Bronchial epithelial cell (primary cell): ENCODE data around the gene EYS. TPM values are rescaled to one million over a fixed set of nuclear protein-coding genes. Genes with fewer than 3 reads are reported as not detected.

ENCODE experiments used
- DNase-seq: peaks from one replicate; pipeline ENCODE4 v3.0.0-alpha.2; 2010; ENCODE audit warnings: low read depth
- FAIRE-seq: peaks from 2 replicates; lab custom pipeline; 2011; peaks lifted over from hg19 to GRCh38; lab: Jason Lieb, UNC
- H3K27me3 ChIP-seq: 2 replicates; pipeline ENCODE4 v1.5.1; 2011; ENCODE audit warnings: low read length; ENCODE audit not compliant: control insufficient read depth, insufficient read depth
- H3K36me3 ChIP-seq: 2 replicates; pipeline ENCODE4 v1.5.1; 2011; ENCODE audit warnings: low read length; ENCODE audit not compliant: control insufficient read depth, insufficient read depth
- H3K4me3 ChIP-seq: 2 replicates; pipeline ENCODE4 v1.5.1; 2011; ENCODE audit warnings: mild to moderate bottlenecking, low read depth, low read length, control low read depth
- CTCF ChIP-seq: IDR thresholded peaks from 2 replicates; pipeline ENCODE4 v1.5.1; 2011; ENCODE audit warnings: mild to moderate bottlenecking, moderate library complexity, low read length, control low read depth, inconsistent platforms; ENCODE audit not compliant: insufficient read depth, severe bottlenecking
- total RNA-seq: library from RNA; depleted of rRNA; stranded (reverse); fragments of >200 nt; gene quantifications from 2 replicates; pipeline ENCODE4 v1.2.1, GENCODE V29; 2014

The EYS gene
- total RNA-seq, 1 donor from 2014 or later: 0.53 TPM

GRCh38 chr6:65299236-65299635, 407.8 kb downstream of the EYS start:
- no peak for FAIRE-seq
- no peak for DNase-seq
- Histone ChIP-seq H3K4me3 (no peak overlapping the region), H3K36me3 (no peaks in the 10 kb centered on the region), H3K27me3 (no peaks in the 10 kb centered on the region)
- no peak for TF ChIP-seq CTCF

DNA sequence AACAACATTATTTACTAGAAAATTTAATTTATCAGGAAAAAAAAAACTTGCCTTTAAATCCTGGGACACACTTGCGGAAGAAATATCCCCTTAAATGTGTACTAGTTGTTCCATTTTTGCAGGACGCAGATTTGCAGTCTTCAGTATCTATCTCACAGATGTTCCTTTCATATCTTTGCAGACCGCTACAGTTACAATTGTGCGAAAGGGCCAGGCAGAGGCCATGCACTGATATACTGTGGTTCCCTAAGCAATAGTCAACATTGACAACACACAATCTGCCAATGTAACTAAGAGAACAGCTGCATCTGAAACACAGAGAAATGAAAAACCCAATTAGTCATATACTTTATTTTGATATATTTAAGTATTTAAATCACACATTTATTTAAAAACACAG, 411.2 kb downstream of the EYS start:
- FAIRE-seq: no peak
- no peak for TF ChIP-seq CTCF

GRCh38 chr6:65289491-65289890, 417.5 kb downstream of the EYS start:
- H3K27me3 ChIP-seq: no peaks in the 10 kb centered on the region
- no peak for TF ChIP-seq CTCF
- H3K4me3 ChIP-seq: no peak overlapping the region
- FAIRE-seq (no peak), DNase-seq (peak; percentile 1)
- no peaks in the 10 kb centered on the region for H3K36me3 ChIP-seq

More for the DNA sequence above, 411.2 kb downstream of the EYS start:
- Histone ChIP-seq H3K36me3 (no peaks in the 10 kb centered on the region), H3K27me3 (no peaks in the 10 kb centered on the region), H3K4me3 (no peak overlapping the region)
- DNase-seq: no peak

DNA sequence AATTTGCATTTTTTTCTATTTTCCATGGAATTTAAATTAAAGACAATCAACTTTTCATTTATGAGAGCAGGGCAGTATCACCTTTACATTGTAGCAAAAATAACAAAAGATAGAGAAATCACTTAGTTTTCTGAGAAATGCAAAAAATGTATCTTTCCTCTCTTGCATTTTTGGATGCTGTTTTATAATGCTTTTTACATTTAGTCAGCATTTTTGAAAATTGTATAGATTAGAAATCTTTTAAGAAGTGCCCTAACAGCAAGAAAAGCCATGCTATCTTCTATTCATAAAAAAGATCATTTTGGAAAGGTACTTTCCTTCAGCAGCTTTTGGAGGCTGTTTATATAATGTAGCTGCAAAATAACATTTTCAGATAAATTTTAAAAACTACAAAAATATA, 421.8 kb downstream of the EYS start:
- TF ChIP-seq CTCF: no peak
- Histone ChIP-seq H3K4me3 (no peak overlapping the region), H3K27me3 (no peaks in the 10 kb centered on the region), H3K36me3 (no peaks in the 10 kb centered on the region)
- no peak for FAIRE-seq
- no peak for DNase-seq

GRCh38 chr6:65280060-65280459, 427.0 kb downstream of the EYS start:
- DNase-seq (no peak), FAIRE-seq (no peak)
- no peak for TF ChIP-seq CTCF
- Histone ChIP-seq H3K4me3 (no peak overlapping the region), H3K36me3 (no peaks in the 10 kb centered on the region), H3K27me3 (no peaks in the 10 kb centered on the region)

DNA sequence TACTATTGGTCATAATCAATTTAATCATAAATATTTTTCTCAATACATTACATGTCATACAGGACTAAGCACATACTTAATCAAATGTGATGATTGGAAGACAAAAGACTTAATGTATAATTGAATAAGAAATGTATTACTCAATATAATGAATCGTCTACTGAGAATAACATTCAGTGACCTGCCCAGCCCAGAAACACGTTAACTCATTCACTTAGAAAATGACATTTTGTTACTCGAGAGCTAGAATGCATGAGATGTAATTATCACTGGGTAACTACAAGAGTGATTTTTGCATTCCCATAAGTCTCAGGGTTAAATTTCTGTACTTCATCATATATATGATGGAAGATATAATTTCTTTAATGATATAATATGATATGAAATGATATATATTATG, 444.8 kb downstream of the EYS start:
- no peaks in the 10 kb centered on the region for H3K36me3 ChIP-seq
- FAIRE-seq (no peak), DNase-seq (no peak)
- no peaks in the 10 kb centered on the region for H3K27me3 ChIP-seq
- H3K4me3 ChIP-seq: no peak overlapping the region
- TF ChIP-seq CTCF: no peak
